HG03521 (cell line): ENCODE results near the gene ARFGAP2.

Experiments
- ATAC-seq: cut with Tn5 transposase; IDR thresholded peaks from one replicate; pipeline ENCODE4 v1.9.1; 2021; ENCODE audit warnings: mild to moderate bottlenecking, moderate library complexity; ENCODE audit not compliant: unreplicated experiment

Gene ARFGAP2

GRCh38 chr11:47152126-47152952 lies 24.3 kb downstream of the ARFGAP2 start:
- ATAC-seq, result no peak

DNA sequence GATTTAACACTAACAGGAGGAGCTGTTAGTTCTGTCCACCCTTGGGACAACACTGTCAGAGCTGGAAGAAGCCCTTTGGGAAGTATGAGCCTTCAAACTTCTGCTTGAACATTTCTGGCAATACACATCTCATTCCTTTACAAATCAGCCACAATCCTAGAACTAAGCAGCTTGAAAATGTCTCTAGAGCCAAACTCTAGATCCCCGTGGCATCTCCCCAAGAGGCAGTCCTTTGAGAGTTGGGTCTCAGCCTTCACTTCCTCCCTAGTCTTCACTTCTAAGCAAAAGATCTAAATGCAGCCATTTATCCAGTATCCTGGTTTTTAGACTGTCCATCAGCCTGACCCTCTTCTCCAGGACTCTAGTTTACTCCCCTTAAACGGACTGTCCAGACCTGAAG lies 26.9 kb downstream of the ARFGAP2 start:
- ATAC-seq, result no peak

DNA sequence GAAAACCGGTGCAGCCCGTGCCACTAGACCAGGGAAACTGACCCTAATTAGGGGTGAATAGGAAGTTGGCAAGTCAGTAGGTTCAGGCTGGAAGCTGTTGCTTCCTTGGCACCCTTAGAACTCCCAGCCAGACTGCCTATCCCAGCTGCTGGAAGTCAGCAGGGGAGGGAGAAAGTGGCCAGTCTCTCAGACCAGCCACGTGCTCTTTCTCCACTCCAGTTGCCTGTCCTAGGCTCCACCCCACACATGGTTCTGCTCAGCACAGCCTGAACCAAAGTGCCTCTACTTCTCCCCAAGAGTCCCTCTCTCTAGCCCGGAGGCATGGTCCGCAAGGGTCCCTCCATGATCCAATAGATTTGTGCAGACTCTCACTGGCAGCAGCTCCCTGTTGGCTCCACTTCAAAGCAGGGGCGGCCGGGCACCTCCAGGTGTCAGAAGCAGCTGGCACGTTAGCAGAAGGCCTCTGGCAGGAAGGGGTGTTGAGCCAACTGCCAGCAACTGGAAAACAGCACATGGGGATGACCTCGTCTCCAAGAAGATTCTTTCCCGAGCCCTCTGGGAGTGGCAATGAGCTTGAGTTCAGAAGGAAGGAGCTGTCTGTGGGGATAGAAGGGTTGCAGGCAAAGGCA lies 27.7 kb downstream of the ARFGAP2 start:
- ATAC-seq, result no peak

- ATAC-seq, result no peak
Measured at GRCh38 chr11:47148270-47148669, 28.4 kb downstream of the ARFGAP2 start.

- ATAC-seq, result no peak
Measured at GRCh38 chr11:47147681-47148080, 29.0 kb downstream of the ARFGAP2 start.

- ATAC-seq, result no peak
Measured at GRCh38 chr11:47147250-47147649, 29.4 kb downstream of the ARFGAP2 start.

DNA sequence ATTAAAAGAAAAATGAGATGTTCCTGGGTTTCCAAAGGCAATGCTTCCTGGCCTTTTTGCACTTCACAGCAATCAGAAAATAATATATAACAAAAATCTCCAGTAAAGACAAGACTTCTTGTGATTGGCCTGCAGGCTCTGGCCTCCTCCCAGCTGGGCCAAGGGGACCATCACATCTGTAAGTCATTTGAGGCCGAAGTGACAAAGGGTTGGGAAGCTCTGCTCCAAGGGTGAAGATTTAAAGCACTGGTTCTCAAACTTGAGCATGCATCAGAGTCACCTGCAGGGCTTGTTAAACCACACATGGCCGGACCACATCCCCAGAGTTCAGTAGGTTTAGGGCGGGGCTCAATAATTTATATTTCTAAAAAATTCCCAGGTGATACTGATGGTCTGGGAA lies 32.1 kb downstream of the ARFGAP2 start:
- no peak for ATAC-seq

DNA sequence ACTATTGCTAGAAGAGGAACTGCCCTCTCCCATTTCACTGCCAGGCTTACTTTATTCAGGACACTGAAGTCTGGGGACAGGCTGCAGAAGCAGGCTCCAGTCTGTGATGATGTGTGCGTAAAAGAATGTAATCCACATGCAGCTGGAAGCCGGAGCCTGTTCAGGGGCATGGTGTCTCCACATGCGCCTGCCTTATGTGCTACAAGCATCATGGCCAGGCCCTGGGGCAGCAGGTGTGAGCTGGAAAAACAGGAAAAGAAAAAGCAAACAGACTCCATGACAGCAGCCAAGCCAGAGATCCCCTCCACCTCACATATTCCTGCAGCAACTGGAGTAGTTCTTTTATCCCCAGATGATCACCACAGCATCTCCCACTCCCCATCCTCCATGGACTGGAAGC lies 33.4 kb downstream of the ARFGAP2 start:
- no peak for ATAC-seq

GRCh38 chr11:47139878-47140277 lies 36.8 kb downstream of the ARFGAP2 start:
- no peak for ATAC-seq

DNA sequence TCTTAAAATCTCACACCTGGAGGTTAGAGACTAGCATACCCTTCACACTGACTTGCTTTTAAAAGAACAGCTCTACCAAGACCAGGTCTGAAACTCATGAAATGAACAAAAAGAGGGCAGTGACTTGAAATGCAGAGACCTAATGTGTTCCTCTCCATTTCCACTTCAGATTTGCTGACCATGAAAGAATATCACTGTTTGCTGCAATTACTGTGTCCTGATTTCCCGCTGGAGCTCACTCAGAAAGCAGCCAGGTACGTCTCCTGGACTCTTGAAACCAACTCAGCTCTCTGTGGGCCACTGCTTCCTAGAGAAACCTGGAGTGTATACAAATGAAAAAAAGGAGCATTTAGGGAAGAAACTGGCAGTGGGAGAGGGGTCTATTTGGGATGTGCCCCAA lies 39.2 kb downstream of the ARFGAP2 start:
- ATAC-seq, result no peak

DNA sequence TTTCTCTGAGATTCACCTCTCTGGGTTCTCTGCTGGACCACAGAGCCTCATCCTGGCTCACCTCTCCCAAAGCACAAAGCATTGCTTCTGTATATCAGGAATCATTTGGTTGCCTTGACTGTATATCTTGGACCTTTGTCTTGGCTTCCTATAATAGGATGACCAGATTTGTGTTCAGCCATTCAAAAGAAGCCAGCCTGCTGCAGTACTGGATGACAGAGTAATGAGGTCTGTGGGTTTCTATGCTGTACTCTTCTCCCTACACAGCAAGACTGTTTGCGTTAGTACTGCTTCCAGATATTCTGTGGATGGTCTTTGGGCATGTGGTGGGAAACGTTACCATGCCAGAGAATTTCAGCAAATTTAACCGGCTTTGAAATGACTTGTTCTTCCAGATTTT lies 39.8 kb downstream of the ARFGAP2 start:
- ATAC-seq, result no peak

DNA sequence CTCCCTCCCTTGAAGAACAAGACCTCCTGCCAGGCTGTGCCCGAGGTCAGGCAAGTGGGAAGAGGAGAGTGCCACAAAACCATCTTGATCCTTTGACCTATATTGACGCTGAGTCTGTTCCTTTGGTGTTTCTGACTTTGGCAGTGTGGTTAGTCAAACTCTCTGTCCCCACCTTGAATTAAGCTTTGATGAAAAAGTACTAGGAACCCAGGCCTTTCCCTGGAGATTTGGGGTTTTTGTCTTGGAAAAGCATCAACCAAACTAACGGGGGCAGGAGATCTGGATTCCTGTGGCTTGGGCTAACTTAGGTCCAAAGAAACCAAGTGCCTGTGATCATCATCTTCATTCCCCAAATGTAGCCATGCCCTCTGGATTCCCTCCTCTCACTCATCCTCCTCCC lies 40.4 kb downstream of the ARFGAP2 start:
- no peak for ATAC-seq

DNA sequence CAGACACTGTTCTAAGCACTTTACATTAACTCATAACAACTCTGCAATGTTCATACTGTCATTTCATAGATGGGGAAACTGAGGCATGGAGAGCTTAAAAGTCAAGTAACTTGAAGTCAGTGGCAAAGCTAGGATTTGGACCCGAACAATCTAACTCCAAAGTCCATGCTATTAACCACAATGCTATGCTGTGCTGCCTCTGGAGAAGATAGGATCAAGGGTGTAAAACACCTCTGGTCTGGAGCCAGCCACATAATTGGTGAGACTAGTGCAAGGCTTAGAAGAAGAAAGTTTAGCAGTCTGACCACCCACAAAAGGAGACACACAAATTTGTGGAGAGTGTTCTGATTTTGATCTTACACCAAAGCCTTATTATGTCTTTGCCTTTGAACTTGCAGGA lies 43.7 kb downstream of the ARFGAP2 start:
- ATAC-seq, result no peak

- no peak for ATAC-seq
Measured at GRCh38 chr11:47132490-47132889, 44.2 kb downstream of the ARFGAP2 start.

DNA sequence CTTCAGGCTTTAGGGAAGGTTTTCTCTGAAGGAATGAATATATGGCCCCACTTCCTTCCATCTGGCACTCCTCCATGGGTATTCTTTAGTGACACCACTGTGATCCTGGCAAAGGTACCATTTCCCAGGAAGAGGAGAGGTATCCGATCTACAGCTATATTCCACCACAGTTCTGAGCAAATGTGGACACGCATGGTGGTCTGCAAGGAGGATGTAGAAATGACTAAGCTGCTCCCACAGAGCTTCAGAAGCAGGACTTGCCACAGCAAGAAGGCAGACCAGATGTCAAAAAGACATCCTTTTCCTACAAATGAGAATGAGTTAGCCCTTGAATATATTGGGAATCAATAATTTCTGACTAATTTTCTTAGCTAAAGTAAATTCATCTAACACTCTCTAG lies 45.5 kb downstream of the ARFGAP2 start:
- no peak for ATAC-seq

- no peak for ATAC-seq
Measured at GRCh38 chr11:47130543-47130942, 46.1 kb downstream of the ARFGAP2 start.

DNA sequence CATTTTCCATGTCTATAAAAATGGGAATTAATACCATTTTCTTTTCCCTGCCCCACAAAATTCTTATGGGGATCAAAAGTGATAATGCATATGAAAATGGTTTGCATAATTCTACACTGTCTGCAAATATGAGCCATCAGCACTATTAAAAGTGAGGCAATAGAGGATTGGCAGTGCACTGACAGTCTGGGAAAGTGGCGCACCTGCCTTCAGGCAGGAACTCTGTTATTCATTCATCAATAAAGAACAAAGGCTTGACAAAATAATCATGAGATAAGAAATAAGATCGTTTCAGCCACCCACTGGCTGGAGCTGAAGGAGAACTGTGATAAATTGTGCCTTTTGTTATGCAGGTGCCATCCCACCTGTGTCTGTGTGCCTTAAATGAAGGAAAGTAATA lies 49.5 kb downstream of the ARFGAP2 start:
- ATAC-seq, result no peak

DNA sequence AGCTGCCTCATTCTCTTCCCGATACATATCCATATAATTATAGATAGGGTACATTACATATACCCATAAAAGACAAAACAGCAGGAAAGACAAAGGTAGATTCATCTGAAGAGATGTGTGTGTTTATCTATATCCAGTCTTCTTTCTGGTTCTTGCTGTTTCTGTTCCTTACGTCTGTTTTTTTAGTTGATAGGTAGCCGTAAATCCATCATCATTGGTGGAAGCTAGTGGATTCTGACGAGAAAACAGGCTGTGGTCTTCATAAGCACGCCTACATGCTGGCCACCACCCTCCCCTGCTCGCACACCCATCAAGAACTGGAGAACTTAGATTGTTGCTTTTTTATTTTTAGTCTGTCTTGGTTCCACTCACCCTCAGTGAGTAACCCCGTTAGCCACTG lies 51.6 kb downstream of the ARFGAP2 start:
- ATAC-seq, result no peak

DNA sequence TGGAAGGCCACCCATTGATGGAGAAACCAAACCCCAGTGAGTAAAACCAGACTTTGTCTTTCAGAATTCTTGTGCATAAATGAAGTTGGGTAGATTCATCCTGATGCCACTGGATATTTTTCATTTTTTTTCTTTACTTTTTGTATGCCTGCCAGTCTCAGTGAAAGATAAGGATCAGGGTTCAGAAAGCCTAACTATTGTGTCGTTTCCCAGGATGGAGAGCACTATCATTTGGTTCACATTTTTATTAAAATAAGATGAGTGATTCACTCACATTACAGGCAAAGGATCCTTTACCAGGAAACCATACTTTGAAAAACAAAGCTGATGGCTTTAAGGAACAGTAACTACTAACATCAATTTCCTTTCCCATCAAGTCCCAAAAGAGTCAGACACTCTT lies 52.0 kb downstream of the ARFGAP2 start:
- ATAC-seq, result no peak

DNA sequence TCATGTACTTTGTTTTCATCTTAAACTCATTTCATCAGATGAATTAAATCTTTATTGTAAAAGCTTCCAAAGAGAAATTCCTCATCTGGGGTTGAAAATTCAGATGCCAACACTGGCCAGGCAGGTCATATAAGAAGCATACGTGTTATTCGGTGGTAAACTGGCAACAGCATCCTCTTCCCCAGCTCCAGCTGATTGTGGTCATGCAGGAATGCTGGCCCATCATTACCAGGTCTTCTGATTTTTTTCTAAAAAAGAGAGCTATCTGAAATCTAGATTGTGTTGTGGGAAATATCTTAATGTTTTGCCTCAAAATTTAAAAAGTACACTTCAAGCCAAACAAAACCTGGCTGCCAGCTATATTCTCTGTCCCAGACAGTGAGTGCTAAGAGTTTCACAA lies 53.6 kb downstream of the ARFGAP2 start:
- no peak for ATAC-seq

- no peak for ATAC-seq
Measured at GRCh38 chr11:47121731-47122130, 54.9 kb downstream of the ARFGAP2 start.

DNA sequence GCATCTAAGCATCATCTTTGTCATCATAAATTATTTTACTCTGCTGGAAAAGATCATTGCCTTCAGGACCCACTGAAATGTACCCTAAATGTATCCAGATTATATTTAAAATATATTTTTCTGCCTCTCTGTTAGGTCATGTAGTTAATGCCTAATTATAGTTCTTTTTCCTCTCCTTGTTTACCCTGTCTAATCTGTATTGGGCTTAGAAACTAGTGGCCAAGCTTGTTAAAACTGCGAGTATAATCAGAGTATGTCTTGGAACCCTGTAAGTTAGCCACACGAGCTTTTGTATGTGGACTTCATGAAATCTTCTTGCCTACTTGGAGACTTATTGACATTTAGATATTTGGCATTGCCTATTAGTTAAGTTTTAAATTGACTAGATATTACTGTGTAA lies 55.6 kb downstream of the ARFGAP2 start:
- no peak for ATAC-seq
